ENCODE measurements around the gene PCED1B. TPM values are rescaled to one million over a fixed set of nuclear protein-coding genes. Genes with fewer than 3 reads are reported as not detected.

PCED1B gene
- total RNA-seq, 1 experiment from 2014 or later = 3.3 TPM

DNA sequence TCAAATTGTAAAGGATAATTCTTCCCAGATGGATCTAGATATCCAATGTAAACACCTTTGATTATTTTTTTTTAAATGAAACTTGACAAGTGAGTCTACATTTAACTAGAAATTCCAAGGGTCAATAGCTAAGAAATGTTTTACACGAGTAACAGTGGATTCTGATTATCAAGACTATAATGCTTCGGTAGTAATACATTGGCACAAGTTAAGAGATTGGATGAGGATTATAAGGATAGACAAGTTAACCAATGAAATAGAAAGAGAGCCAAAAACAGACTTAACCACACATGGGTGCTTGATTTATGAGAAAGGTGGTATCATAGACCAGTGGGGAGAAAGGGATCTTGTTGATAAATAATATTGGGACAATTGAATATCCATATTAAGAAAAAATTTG is 40.3 kb upstream of the PCED1B start:
- H3T11ph ChIP-seq (ENCODE audit: low read length) = no peak overlapping the region
- no CpG with 5 or more reads among the region's 2 CpGs for WGBS (ENCODE audit: extremely low coverage, insufficient read length, low lambda C conversion rate)
- peaks cover 0 to 2% of the 10 kb centered on the region in 2 experiments; a peak in 1 of 5 replicates for H3K9me3 Mint-ChIP-seq

More for the DNA sequence above, 40.3 kb upstream of the PCED1B start:
- H2AFZ ChIP-seq (ENCODE audit: low read length) = no peak overlapping the region
- H3K18ac ChIP-seq (ENCODE audit: insufficient read length, low read depth, low read length) = no peak overlapping the region
- Mint-ChIP-seq H3K36me3 (ENCODE audit: insufficient read depth in 1 of 3, low read depth in 3 of 3) (peaks cover 0 to 2% (median 0%) of the 10 kb centered on the region in 3 experiments; a peak in 2 of 7 replicates), H3K27ac (no peak overlapping the region), H3K27me3 (ENCODE audit: low read depth) (no peaks in the 10 kb centered on the region), H3K4me1 (peaks cover 13 to 15% of the 10 kb centered on the region in 2 experiments), H3K4me3 (no peak overlapping the region)
- H2BK15ac ChIP-seq (ENCODE audit: low read depth, low read length) = no peak overlapping the region
- TF ChIP-seq, protein P1, sequence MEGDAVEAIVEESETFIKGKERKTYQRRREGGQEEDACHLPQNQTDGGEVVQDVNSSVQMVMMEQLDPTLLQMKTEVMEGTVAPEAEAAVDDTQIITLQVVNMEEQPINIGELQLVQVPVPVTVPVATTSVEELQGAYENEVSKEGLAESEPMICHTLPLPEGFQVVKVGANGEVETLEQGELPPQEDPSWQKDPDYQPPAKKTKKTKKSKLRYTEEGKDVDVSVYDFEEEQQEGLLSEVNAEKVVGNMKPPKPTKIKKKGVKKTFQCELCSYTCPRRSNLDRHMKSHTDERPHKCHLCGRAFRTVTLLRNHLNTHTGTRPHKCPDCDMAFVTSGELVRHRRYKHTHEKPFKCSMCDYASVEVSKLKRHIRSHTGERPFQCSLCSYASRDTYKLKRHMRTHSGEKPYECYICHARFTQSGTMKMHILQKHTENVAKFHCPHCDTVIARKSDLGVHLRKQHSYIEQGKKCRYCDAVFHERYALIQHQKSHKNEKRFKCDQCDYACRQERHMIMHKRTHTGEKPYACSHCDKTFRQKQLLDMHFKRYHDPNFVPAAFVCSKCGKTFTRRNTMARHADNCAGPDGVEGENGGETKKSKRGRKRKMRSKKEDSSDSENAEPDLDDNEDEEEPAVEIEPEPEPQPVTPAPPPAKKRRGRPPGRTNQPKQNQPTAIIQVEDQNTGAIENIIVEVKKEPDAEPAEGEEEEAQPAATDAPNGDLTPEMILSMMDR (conservative IDR thresholded peaks at IDR 0.05) = no peak
- H3K9ac ChIP-seq (ENCODE audit: extremely low read depth, insufficient read length, low read length) = no peak overlapping the region
- H3K27ac ChIP-seq (ENCODE audit: insufficient read length, low read depth, low read length) = no peak overlapping the region
- no peak overlapping the region for H2BK5ac ChIP-seq (ENCODE audit: insufficient read length, low read length)
- H3K9me3 ChIP-seq (ENCODE audit: control insufficient read depth, low read depth, low read length) = no peaks in the 10 kb centered on the region
- H2AK5ac ChIP-seq (ENCODE audit: insufficient read length, low read length) = no peak overlapping the region
- H3K23me2 ChIP-seq (ENCODE audit: insufficient read length, low read depth, low read length, poor library complexity, severe bottlenecking) = no peaks in the 10 kb centered on the region
- H3K14ac ChIP-seq (ENCODE audit: insufficient read depth, low read length) = no peak overlapping the region
- no peak overlapping the region for H2BK20ac ChIP-seq (ENCODE audit: low read depth, low read length, poor library complexity, severe bottlenecking)
- no peaks in the 10 kb centered on the region for H3K27me3 ChIP-seq (ENCODE audit: insufficient read depth, low read length)
- no peak overlapping the region for H2BK120ac ChIP-seq (ENCODE audit: low read depth, low read length, poor library complexity, severe bottlenecking)
- H2BK12ac ChIP-seq (ENCODE audit: insufficient read length, low read depth, low read length) = no peak overlapping the region
- H3K4me1 ChIP-seq (ENCODE audit: insufficient read depth, low read length) = no peaks in the 10 kb centered on the region
- H4K8ac ChIP-seq (replicated peaks; ENCODE audit: insufficient read length, low read depth, low read length) = no peak overlapping the region
- H3K4me2 ChIP-seq (ENCODE audit: insufficient read depth, insufficient read length, low read length) = no peak overlapping the region
- no peak overlapping the region for H3K4ac ChIP-seq (ENCODE audit: low read depth, low read length)
- no peak overlapping the region for H3K23ac ChIP-seq (ENCODE audit: insufficient read length, low read depth, low read length)
- DNase-seq = no peak
- H4K5ac ChIP-seq (ENCODE audit: insufficient read length, low read depth, low read length) = no peak overlapping the region
- H3K79me1 ChIP-seq (ENCODE audit: insufficient read depth, low read depth, low read length, poor library complexity, severe bottlenecking) = no peaks in the 10 kb centered on the region
- no peaks in the 10 kb centered on the region for H3K79me2 ChIP-seq (ENCODE audit: insufficient read depth, low read length)
- no peaks in the 10 kb centered on the region for H4K20me1 ChIP-seq (ENCODE audit: control insufficient read depth, insufficient read depth, insufficient read length)
- H4K91ac ChIP-seq (ENCODE audit: insufficient read length, low read depth, low read length) = no peak overlapping the region
- no peak overlapping the region for H3K56ac ChIP-seq (ENCODE audit: insufficient read length, low read depth, low read length)
